GM12875 (cell line): ENCODE measurements around the gene GRID1.

Source experiments
- H3K4me3 ChIP-seq: one replicate; pipeline ENCODE4 v1.5.1; 2011; ENCODE audit warnings: low read depth, low read length, control low read depth
- TF ChIP-seq, protein P1 (sequence below): IDR thresholded peaks from 2 replicates; pipeline ENCODE4 v1.5.1; 2011; ENCODE audit warnings: low read depth, mild to moderate bottlenecking, control low read depth, inconsistent platforms, low read length, moderate library complexity, borderline replicate concordance; ENCODE audit not compliant: insufficient read depth

Gene GRID1

DNA sequence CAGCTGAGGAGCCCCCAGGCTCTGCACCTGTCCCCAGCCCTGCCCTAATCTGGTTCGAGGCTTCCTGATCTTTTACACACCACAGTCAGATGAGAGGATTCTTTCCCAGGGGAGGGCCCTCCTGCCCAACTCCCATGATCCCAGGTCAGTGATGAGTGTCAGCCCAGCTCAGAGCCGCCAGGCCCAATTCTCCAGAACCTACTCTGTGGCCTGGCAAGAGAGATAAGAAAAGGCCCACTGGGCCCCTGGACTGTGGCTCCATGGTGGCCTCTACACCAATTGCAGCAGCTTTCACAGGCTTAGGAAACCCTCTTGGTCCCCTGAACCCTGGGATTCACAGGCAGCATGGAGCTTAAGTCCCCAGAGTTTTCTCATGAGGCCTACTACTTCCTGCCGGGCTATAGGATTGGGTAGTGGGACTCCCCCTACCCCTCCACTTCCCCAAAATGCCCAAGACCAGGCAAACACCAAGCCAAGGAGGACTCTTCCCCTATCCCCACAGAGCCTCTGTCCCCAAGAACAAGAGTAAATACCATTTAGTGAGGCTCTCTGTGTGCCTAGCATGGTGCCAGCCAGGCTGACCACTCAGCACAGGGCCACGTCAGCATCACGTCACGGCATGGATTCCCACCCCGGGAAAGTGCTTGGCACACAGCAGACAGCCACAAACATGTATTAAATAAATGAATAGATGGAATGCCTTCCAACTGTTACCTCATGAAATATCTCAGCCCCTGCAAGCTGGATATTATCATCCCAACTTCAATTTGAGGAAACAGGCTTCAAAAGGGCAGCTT is 100.0 kb downstream of the GRID1 start:
- no peak overlapping the region for H3K4me3 ChIP-seq
- TF ChIP-seq, protein P1, sequence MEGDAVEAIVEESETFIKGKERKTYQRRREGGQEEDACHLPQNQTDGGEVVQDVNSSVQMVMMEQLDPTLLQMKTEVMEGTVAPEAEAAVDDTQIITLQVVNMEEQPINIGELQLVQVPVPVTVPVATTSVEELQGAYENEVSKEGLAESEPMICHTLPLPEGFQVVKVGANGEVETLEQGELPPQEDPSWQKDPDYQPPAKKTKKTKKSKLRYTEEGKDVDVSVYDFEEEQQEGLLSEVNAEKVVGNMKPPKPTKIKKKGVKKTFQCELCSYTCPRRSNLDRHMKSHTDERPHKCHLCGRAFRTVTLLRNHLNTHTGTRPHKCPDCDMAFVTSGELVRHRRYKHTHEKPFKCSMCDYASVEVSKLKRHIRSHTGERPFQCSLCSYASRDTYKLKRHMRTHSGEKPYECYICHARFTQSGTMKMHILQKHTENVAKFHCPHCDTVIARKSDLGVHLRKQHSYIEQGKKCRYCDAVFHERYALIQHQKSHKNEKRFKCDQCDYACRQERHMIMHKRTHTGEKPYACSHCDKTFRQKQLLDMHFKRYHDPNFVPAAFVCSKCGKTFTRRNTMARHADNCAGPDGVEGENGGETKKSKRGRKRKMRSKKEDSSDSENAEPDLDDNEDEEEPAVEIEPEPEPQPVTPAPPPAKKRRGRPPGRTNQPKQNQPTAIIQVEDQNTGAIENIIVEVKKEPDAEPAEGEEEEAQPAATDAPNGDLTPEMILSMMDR: no peak

DNA sequence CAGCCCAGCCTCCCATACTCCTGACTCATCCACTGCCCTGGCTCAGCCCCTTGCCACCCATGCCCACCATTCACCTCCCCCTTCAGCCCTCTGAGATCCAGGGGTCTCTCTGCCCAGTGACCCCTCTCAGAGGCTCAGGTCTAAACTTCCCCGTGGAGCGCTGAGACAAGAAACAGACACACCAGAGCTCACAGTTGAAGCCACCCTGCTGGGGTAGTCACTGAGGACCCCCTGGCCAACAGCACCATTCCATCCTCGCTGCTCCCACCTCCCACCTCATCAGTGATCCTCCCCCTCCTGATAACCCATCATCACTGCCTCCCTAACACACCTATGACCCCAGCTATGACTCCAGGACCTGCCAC is 100.7 kb downstream of the GRID1 start:
- TF ChIP-seq, protein P1: no peak
- H3K4me3 ChIP-seq: no peak overlapping the region

DNA sequence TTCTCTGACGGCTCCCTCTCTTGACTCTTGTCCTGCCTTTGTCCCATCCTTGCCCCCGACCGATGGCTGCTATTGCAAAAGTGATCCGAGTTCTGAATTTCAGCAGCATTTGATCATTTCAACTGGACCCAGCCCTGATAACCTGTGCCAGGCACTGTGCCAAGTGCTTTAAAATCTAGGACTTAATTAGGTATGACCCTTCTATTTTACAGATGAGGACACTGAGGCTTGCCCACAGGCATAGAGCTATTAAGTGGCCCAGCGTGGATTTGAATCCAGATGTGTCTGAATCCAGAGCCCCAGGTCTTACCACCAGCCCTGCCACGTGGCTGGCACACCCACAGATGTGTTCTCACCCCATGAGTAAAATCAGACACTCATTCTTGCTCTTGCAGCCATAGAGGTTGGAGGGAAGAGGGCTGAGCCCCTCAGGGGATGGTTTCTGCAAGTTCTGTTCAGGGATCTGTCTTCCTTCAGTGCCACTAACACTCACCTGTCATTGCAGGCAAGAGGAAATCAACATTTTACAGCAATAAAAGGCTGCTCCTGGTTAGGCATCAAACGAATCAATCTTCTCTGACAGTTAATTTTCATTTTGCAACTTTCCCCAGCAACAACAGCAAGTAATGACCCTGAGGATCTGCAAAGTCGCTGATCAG is 101.2 kb downstream of the GRID1 start:
- H3K4me3 ChIP-seq: no peak overlapping the region
- TF ChIP-seq, protein P1: no peak

DNA sequence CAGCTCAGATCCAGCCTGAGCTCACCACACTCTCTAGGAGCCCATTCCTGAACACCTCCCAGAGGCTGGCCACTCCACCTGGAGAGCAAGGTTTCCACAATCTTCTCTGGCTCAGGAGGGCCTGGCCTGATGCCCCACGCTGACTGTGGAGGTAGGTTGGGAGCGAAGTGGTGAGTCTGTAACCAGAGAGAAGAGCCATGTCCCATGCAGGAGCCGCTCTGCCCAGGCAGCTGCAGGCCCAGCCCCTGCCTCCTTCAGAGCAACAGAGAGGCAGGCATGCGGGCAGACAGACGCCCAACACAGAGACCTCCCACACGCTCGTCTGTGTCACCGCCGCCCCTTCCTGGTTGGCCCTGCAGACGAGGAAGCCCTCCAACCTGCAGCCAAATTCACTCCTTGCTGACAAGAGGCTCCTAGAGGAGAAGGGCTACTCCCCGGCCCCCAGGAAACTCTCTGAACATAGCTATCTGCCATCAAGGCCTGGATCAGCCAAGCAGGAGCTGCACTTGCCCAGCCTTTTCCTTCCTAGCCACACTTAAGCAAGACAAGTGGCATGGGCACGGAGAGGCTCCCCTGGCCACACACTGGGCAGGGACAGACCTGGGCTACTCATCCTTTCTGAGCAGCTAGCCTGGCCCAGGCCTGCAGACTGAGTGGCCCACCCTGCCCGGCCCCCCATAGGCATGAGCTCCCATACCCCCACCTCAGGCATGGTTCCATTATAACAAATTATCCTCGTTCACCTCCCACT is 101.9 kb downstream of the GRID1 start:
- H3K4me3 ChIP-seq: no peak overlapping the region
- TF ChIP-seq, protein P1: no peak

DNA sequence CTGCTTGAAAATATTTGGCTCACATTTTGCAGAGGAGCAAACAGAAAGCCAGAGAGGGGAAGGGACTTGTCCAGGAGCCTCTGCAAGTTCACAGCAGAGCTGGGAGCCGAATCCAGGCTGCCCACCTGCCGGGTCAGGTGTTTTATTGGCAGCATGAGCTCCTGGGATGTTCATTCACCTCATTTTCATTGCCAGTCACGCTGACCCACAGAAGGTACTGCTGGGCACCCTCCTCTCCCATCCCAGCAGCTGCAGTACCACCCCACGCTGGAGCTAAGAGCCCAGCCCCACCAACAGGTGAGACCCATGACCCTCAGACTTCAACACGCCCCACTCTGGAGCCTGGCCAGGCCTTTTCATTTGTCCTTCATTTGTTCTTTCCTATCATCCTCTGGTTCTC is 102.7 kb downstream of the GRID1 start:
- no peak overlapping the region for H3K4me3 ChIP-seq
- TF ChIP-seq, protein P1: no peak

DNA sequence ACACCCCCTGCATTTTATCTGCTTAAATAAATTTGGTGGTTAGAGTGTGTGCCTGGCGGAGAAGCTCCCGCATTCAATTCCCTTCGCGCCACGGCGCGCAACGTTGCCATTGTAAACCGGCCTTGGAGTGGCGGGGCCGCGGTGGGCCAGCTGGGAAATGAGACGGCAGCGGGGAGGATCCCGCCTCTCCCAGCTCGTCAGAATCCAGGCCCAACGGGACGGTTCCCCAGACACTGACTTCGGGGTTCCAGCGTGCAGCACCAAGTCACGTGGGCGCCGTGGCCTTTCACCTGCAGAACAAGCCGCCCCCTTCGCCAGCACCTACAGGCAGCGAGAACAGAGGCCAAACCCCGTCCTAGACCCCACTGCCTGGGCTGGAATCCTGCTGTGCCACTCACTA is 103.4 kb downstream of the GRID1 start:
- H3K4me3 ChIP-seq: no peak overlapping the region
- TF ChIP-seq, protein P1: no peak
